Sigmoid colon (tissue), 4 donors: ENCODE data around the gene EPAS1.

ENCODE experiments used
- CTCF ChIP-seq, 4 experiments: fragments of 450-650 bp in 3 of 4; fragments of 200-600 bp in 1 of 4; IDR thresholded peaks; one replicate each; pipeline ENCODE4 v1.5.1; 2016 to 2019; ENCODE audit warnings: antibody characterized with exemption in 4 of 4, mild to moderate bottlenecking in 3 of 4, moderate library complexity in 2 of 4
- POLR2A ChIP-seq, 2 donors: fragments of 450-650 bp; IDR thresholded peaks; one replicate each; pipeline ENCODE4 v1.6.1; 2016; ENCODE audit warnings: antibody characterized with exemption in 2 of 2, mild to moderate bottlenecking in 2 of 2, moderate library complexity in 2 of 2
- POLR2AphosphoS5 ChIP-seq, 4 donors: sonication (generic); formaldehyde crosslinking; IDR thresholded peaks; one replicate each; pipeline ENCODE4 v1.6.1; 2017; ENCODE audit warnings: antibody characterized with exemption in 4 of 4

- TF ChIP-seq POLR2AphosphoS5 (IDR thresholded peaks at IDR 0.05) (no peak), CTCF (IDR thresholded peaks at IDR 0.05) (no peak), POLR2A (IDR thresholded peaks at IDR 0.05) (no peak)
These were observed 93.7 kb downstream of the EPAS1 start for GRCh38 chr2:46390901-46391395.
